ENCODE measurements around the gene MUC3A. TPM values are rescaled to one million over a fixed set of nuclear protein-coding genes. Genes with fewer than 3 reads are reported as not detected.

Gene MUC3A
- polyA plus RNA-seq, 1 of the 3 experiments (the other 2 are of a cell fraction), result 0.03 TPM

DNA sequence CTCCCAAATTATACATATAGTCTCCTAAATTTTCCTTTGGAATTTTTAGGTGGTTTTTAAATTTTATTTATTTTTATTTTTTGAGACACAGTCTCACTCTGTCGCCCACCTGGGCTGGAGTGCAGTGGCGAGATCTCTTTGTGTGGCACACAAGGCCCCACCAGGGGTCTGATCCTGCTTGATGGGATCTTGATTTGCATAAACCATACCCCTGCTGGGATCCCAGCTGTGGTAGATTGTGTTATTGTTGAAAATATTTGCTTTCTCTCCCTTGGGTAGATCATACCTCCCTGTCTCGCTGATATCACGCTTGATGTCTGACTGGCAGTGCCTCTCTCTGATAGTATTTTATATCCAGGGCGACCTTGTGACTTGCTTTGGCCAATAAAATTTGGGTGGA, 5.6 kb upstream of the MUC3A start:
- Histone ChIP-seq H3K9me3 (no peaks in the 10 kb centered on the region), H3K36me3 (replicated peaks in 1 of 2; ENCODE audit: control insufficient read depth in 1 of 2, insufficient read depth in 2 of 2, low read length in 1 of 2) (no peaks in the 10 kb centered on the region), H3K27me3 (ENCODE audit: insufficient read depth) (peaks cover 40% of the 10 kb centered on the region), H3K27ac (ENCODE audit: low read depth in 2 of 2, low read length in 1 of 2) (no peak overlapping the region), H3K4me2 (no peak overlapping the region), H3K4me1 (ENCODE audit: control insufficient read depth in 1 of 2, insufficient read depth in 2 of 2, low read depth in 1 of 2, low read length in 1 of 2) (no peaks in the 10 kb centered on the region), H3K9me2 (no peaks in the 10 kb centered on the region), H3F3A (replicated peaks; ENCODE audit: insufficient read depth) (no peaks in the 10 kb centered on the region), H3K4me3 (ENCODE audit: low read depth in 2 of 2, low read length in 1 of 2) (no peak overlapping the region), H2AFZ (ENCODE audit: low read depth) (no peak overlapping the region), H3K79me2 (ENCODE audit: insufficient read depth) (no peaks in the 10 kb centered on the region), H4K20me1 (ENCODE audit: insufficient read depth) (no peaks in the 10 kb centered on the region), H3K9ac (no peak overlapping the region)
- POLR2A ChIA-PET, result no interaction called here
- TF ChIP-seq MEF2A (IDR thresholded peaks at IDR 0.05; ENCODE audit: borderline replicate concordance, low read depth) (no peak), GATA2 (CRISPR knock-in tag; IDR thresholded peaks at IDR 0.05) (no peak), ELF1 (IDR thresholded peaks at IDR 0.05) (no peak), SMC3 (IDR thresholded peaks at IDR 0.05; ENCODE audit: low read depth, low read length) (no peak), MXI1 (IDR thresholded peaks at IDR 0.05; ENCODE audit: low read depth, low read length) (no peak), TCF12 (IDR thresholded peaks at IDR 0.05) (no peak), EZH2phosphoT487 (IDR thresholded peaks at IDR 0.05; ENCODE audit: borderline replicate concordance, low read depth) (no peak), CHD2 (IDR thresholded peaks at IDR 0.05; ENCODE audit: low read length, partially characterized antibody) (no peak), RXRA (IDR thresholded peaks at IDR 0.05; ENCODE audit: borderline replicate concordance, low read depth) (no peak), TEAD4 (IDR thresholded peaks at IDR 0.05; ENCODE audit: borderline replicate concordance, insufficient read depth) (no peak), EP300 (IDR thresholded peaks at IDR 0.05; ENCODE audit: borderline replicate concordance in 1 of 2, low read depth in 1 of 2, low read length in 1 of 2) (no peak)
- TF ChIP-seq, protein P1, sequence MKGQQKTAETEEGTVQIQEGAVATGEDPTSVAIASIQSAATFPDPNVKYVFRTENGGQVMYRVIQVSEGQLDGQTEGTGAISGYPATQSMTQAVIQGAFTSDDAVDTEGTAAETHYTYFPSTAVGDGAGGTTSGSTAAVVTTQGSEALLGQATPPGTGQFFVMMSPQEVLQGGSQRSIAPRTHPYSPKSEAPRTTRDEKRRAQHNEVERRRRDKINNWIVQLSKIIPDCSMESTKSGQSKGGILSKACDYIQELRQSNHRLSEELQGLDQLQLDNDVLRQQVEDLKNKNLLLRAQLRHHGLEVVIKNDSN (IDR thresholded peaks at IDR 0.05; ENCODE audit: borderline replicate concordance, low read depth), result no peak
- TF ChIP-seq, protein P2, sequence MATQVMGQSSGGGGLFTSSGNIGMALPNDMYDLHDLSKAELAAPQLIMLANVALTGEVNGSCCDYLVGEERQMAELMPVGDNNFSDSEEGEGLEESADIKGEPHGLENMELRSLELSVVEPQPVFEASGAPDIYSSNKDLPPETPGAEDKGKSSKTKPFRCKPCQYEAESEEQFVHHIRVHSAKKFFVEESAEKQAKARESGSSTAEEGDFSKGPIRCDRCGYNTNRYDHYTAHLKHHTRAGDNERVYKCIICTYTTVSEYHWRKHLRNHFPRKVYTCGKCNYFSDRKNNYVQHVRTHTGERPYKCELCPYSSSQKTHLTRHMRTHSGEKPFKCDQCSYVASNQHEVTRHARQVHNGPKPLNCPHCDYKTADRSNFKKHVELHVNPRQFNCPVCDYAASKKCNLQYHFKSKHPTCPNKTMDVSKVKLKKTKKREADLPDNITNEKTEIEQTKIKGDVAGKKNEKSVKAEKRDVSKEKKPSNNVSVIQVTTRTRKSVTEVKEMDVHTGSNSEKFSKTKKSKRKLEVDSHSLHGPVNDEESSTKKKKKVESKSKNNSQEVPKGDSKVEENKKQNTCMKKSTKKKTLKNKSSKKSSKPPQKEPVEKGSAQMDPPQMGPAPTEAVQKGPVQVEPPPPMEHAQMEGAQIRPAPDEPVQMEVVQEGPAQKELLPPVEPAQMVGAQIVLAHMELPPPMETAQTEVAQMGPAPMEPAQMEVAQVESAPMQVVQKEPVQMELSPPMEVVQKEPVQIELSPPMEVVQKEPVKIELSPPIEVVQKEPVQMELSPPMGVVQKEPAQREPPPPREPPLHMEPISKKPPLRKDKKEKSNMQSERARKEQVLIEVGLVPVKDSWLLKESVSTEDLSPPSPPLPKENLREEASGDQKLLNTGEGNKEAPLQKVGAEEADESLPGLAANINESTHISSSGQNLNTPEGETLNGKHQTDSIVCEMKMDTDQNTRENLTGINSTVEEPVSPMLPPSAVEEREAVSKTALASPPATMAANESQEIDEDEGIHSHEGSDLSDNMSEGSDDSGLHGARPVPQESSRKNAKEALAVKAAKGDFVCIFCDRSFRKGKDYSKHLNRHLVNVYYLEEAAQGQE (IDR thresholded peaks at IDR 0.05; ENCODE audit: low read depth, low read length), result no peak
- TF ChIP-seq, protein P3, sequence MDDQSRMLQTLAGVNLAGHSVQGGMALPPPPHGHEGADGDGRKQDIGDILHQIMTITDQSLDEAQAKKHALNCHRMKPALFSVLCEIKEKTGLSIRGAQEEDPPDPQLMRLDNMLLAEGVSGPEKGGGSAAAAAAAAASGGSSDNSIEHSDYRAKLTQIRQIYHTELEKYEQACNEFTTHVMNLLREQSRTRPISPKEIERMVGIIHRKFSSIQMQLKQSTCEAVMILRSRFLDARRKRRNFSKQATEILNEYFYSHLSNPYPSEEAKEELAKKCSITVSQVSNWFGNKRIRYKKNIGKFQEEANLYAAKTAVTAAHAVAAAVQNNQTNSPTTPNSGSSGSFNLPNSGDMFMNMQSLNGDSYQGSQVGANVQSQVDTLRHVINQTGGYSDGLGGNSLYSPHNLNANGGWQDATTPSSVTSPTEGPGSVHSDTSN (IDR thresholded peaks at IDR 0.05), result no peak
- TF ChIP-seq, protein P4, sequence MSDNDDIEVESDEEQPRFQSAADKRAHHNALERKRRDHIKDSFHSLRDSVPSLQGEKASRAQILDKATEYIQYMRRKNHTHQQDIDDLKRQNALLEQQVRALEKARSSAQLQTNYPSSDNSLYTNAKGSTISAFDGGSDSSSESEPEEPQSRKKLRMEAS (IDR thresholded peaks at IDR 0.05; ENCODE audit: low read depth), result no peak
- 30% methylated on average over 5 of the region's 5 CpGs for WGBS (ENCODE audit: low lambda C conversion rate)
- no peak for DNase-seq
- CTCF ChIA-PET, result interaction anchor here (1.0 to 1.2 kb wide), 2 partner anchors 9 to 22 kb away, joined by 3 to 5 read pairs; no protein-coding TSS in a partner anchor
